Keratinocyte (primary cell): ENCODE data around the gene MRPL43.

Experiments used
- CTCF ChIP-seq, 3 experiments: IDR thresholded peaks in 1 of 3; conservative IDR thresholded peaks in 1 of 3; optimal IDR thresholded peaks in 1 of 3; 2 replicates in 2 of 3; 3 replicates in 1 of 3; pipeline versions ENCODE3 to v1.5.1; 2011; ENCODE audit warnings: low read length in 3 of 3, mild to moderate bottlenecking in 3 of 3, moderate library complexity in 2 of 3, control low read depth in 1 of 3, inconsistent platforms in 1 of 3; ENCODE audit not compliant: insufficient read depth in 2 of 3; ENCODE audit errors: extremely low read depth in 1 of 3
- EZH2 ChIP-seq: IDR thresholded peaks from one replicate; pipeline ENCODE4 v1.6.1; 2012; ENCODE audit warnings: inconsistent platforms, mild to moderate bottlenecking, low read length, moderate library complexity

- TF ChIP-seq CTCF (optimal IDR thresholded peaks at IDR 0.05 in 1 of 3, IDR thresholded peaks at IDR 0.05 in 1 of 3, conservative IDR thresholded peaks at IDR 0.05 in 1 of 3; ENCODE audit: extremely low read depth in 1 of 3, insufficient read depth in 2 of 3, low read length in 3 of 3): no peak
- TF ChIP-seq EZH2: no peak
Observed at GRCh38 chr10:101031128-101031795, 44.0 kb upstream of the MRPL43 start, which contains the start of the genes PDZD7 and SFXN3.
